Fibroblast of lung (primary cell): ENCODE measurements around the gene NPR1.

Experiments used
- EZH2 ChIP-seq: IDR thresholded peaks from 2 replicates; pipeline ENCODE4 v1.5.1; 2012; ENCODE audit warnings: low read length, control low read depth, mild to moderate bottlenecking; ENCODE audit errors: missing control alignments
- TF ChIP-seq, protein P1 (sequence below), 2 donors: IDR thresholded peaks in 1 of 2; conservative IDR thresholded peaks in 1 of 2; 1 replicate in 1 of 2; 2 replicates in 1 of 2; pipeline ENCODE4 v1.5.1; 2011 to 2012; ENCODE audit warnings: low read length in 2 of 2, control low read depth in 1 of 2, inconsistent platforms in 1 of 2, low read depth in 1 of 2, mild to moderate bottlenecking in 1 of 2

GRCh38 chr1:153741986-153742385 lies 63.5 kb downstream of the NPR1 start:
- TF ChIP-seq, protein P1, sequence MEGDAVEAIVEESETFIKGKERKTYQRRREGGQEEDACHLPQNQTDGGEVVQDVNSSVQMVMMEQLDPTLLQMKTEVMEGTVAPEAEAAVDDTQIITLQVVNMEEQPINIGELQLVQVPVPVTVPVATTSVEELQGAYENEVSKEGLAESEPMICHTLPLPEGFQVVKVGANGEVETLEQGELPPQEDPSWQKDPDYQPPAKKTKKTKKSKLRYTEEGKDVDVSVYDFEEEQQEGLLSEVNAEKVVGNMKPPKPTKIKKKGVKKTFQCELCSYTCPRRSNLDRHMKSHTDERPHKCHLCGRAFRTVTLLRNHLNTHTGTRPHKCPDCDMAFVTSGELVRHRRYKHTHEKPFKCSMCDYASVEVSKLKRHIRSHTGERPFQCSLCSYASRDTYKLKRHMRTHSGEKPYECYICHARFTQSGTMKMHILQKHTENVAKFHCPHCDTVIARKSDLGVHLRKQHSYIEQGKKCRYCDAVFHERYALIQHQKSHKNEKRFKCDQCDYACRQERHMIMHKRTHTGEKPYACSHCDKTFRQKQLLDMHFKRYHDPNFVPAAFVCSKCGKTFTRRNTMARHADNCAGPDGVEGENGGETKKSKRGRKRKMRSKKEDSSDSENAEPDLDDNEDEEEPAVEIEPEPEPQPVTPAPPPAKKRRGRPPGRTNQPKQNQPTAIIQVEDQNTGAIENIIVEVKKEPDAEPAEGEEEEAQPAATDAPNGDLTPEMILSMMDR (conservative IDR thresholded peaks at IDR 0.05 in 1 of 2, IDR thresholded peaks at IDR 0.05 in 1 of 2; ENCODE audit: low read depth in 1 of 2, low read length in 2 of 2), result no peak
- TF ChIP-seq EZH2, result no peak
